ENCODE data around the gene HECW1.
"Not testable (repeated sequence)": the region's sequence is repeated elsewhere in the genome, so short reads cannot be mapped to it uniquely, and the experiment has no call there.

GRCh38 chr7:43343417-43343816 is 231.0 kb downstream of the HECW1 start:
- TF ChIP-seq CTCF, POLR2A (IDR thresholded peaks at IDR 0.05): not testable (repeated sequence)
